Measurements from ENCODE around the gene CBX6.

CBX6 gene

GRCh38 chr22:38872831-38873248, 824 bp upstream of the CBX6 start:
- DNase-seq, result no peak

- no peak for DNase-seq
These were observed 450 bp downstream of the CBX6 start for GRCh38 chr22:38871360-38872171.

- no peak for DNase-seq
These were observed 1.1 kb downstream of the CBX6 start for GRCh38 chr22:38870791-38871359.

GRCh38 chr22:38870312-38870741, 1.7 kb downstream of the CBX6 start:
- DNase-seq, result peak; percentile 71 to 92 (median 78)

GRCh38 chr22:38869663-38870062, 2.4 kb downstream of the CBX6 start:
- no peak for DNase-seq

- DNase-seq, result peak; percentile 66 to 90 (median 78)
These were observed 3.1 kb downstream of the CBX6 start for GRCh38 chr22:38868886-38869381.

GRCh38 chr22:38868286-38868721, 3.7 kb downstream of the CBX6 start:
- no peak for DNase-seq

GRCh38 chr22:38867471-38868285, 4.3 kb downstream of the CBX6 start:
- DNase-seq, result no peak

- DNase-seq, result no peak
These were observed 4.9 kb downstream of the CBX6 start for GRCh38 chr22:38867124-38867455.

GRCh38 chr22:38866399-38867123, 5.5 kb downstream of the CBX6 start:
- DNase-seq, result no peak

- DNase-seq, result no peak
These were observed 6.0 kb downstream of the CBX6 start for GRCh38 chr22:38866024-38866398.

- DNase-seq, result no peak
These were observed 6.6 kb downstream of the CBX6 start for GRCh38 chr22:38865201-38866023.

- no peak for DNase-seq
These were observed 7.4 kb downstream of the CBX6 start for GRCh38 chr22:38864361-38865191.

- DNase-seq, result no peak
These were observed 8.4 kb downstream of the CBX6 start for GRCh38 chr22:38863531-38864131.

- no peak for DNase-seq
These were observed 9.4 kb downstream of the CBX6 start for GRCh38 chr22:38862375-38863329.

GRCh38 chr22:38861927-38862326, 10.1 kb downstream of the CBX6 start:
- DNase-seq, result no peak

GRCh38 chr22:38861170-38861876, 10.7 kb downstream of the CBX6 start:
- DNase-seq, result no peak

GRCh38 chr22:38860283-38861169, 11.5 kb downstream of the CBX6 start:
- no peak for DNase-seq

Measured in activated CD4-positive, CD25-positive, alpha-beta regulatory T cell (primary cell).